UCSD-AML1 (cell line): ENCODE measurements around the gene GTPBP8.

ENCODE experiments used
- DNase-seq: peaks from one replicate; lab custom pipeline; 2025; ENCODE audit not compliant: unreplicated experiment; lab: John Stamatoyannopoulos, UW

Gene GTPBP8

GRCh38 chr3:112990672-112991602, at the start of gene GTPBP8:
GTPBP8 (plus strand) TSS chr3:112990984; CDS start chr3:112991000, 16 bp downstream.
- peak; percentile 88 for DNase-seq

- no peak for DNase-seq
Measured at GRCh38 chr3:112948346-112948838, 42.4 kb upstream of the GTPBP8 start.

- no peak for DNase-seq
Measured at GRCh38 chr3:112956351-112956750, 34.4 kb upstream of the GTPBP8 start.

GRCh38 chr3:112958811-112959560, 31.8 kb upstream of the GTPBP8 start:
- DNase-seq = no peak

- DNase-seq = no peak
Measured at GRCh38 chr3:112963683-112964082, 27.1 kb upstream of the GTPBP8 start.

GRCh38 chr3:112965656-112966055, 25.1 kb upstream of the GTPBP8 start:
- no peak for DNase-seq

GRCh38 chr3:112966633-112967032, 24.2 kb upstream of the GTPBP8 start:
- DNase-seq = peak; percentile 17

GRCh38 chr3:112967425-112967824, 23.4 kb upstream of the GTPBP8 start:
- no peak for DNase-seq

- DNase-seq = no peak
Measured at GRCh38 chr3:112967828-112968227, 23.0 kb upstream of the GTPBP8 start.

- DNase-seq = no peak
Measured at GRCh38 chr3:112972158-112972557, 18.6 kb upstream of the GTPBP8 start.

GRCh38 chr3:112973325-112974177, 17.2 kb upstream of the GTPBP8 start:
- no peak for DNase-seq

- DNase-seq = no peak
Measured at GRCh38 chr3:112974178-112974517, 16.6 kb upstream of the GTPBP8 start.

- peak; percentile 17 for DNase-seq
Measured at GRCh38 chr3:112974894-112975293, 15.9 kb upstream of the GTPBP8 start, which contains the start of gene CD200R1. CD200R1 (minus strand) TSS chr3:112975103; CDS start chr3:112974857, 246 bp downstream.

GRCh38 chr3:112976001-112976400, 14.8 kb upstream of the GTPBP8 start:
- DNase-seq = no peak

- DNase-seq = no peak
Measured at GRCh38 chr3:112976953-112977352, 13.8 kb upstream of the GTPBP8 start.

GRCh38 chr3:112979244-112979832, 11.4 kb upstream of the GTPBP8 start:
- no peak for DNase-seq

GRCh38 chr3:112980080-112980479, 10.7 kb upstream of the GTPBP8 start:
- no peak for DNase-seq

- no peak for DNase-seq
Measured at GRCh38 chr3:112982710-112983109, 8.1 kb upstream of the GTPBP8 start.

- DNase-seq = no peak
Measured at GRCh38 chr3:112984485-112984884, 6.3 kb upstream of the GTPBP8 start.

- DNase-seq = no peak
Measured at GRCh38 chr3:112987710-112988334, 3.0 kb upstream of the GTPBP8 start.
